HepG2 (cell line): ENCODE data around the gene SIRT6. TPM values are rescaled to one million over a fixed set of nuclear protein-coding genes. Genes with fewer than 3 reads are reported as not detected.
A peak's percentile ranks its signal among the peaks of the same experiment; 100 is the strongest.

ENCODE experiments used
- ARNT ChIP-seq: fragments of 450-650 bp; IDR thresholded peaks from 2 replicates; pipeline ENCODE4 v1.6.1; 2017
- BCL6 ChIP-seq: IDR thresholded peaks from 2 replicates; pipeline ENCODE4 v1.6.1; 2016; ENCODE audit warnings: missing genetic modification reagents, missing compliant biosample characterization
- CEBPB ChIP-seq: IDR thresholded peaks from 2 replicates; pipeline ENCODE4 v1.6.1; 2011; ENCODE audit warnings: low read depth, low read length, improper control_type of control experiment, borderline replicate concordance
- SIX4 ChIP-seq: sonication (generic); formaldehyde crosslinking; IDR thresholded peaks from 2 replicates; pipeline ENCODE4 v1.4.0; 2020; ENCODE audit warnings: missing genetic modification reagents
- SNAPC2 ChIP-seq: sonication (generic); formaldehyde crosslinking; IDR thresholded peaks from 2 replicates; pipeline ENCODE4 v1.8.1; 2022; ENCODE audit warnings: mild to moderate bottlenecking, missing genetic modification reagents
- SRY ChIP-seq: sonication (generic); formaldehyde crosslinking; IDR thresholded peaks from 2 replicates; pipeline ENCODE4 v1.8.0; 2022; ENCODE audit warnings: mild to moderate bottlenecking, missing genetic modification reagents
- TCF7L2 ChIP-seq: IDR thresholded peaks from 2 replicates; pipeline ENCODE4 v1.6.1; 2011; ENCODE audit warnings: mild to moderate bottlenecking, low read depth, low read length, moderate library complexity
- ZNF121 ChIP-seq: sonication (generic); formaldehyde crosslinking; IDR thresholded peaks from 2 replicates; pipeline ENCODE4 v1.5.0; 2020; ENCODE audit warnings: mild to moderate bottlenecking, missing genetic modification reagents
- ZNF614 ChIP-seq: IDR thresholded peaks from 2 replicates; pipeline ENCODE4 v1.6.1; 2018; ENCODE audit warnings: missing biosample characterization, missing genetic modification reagents, inconsistent platforms, borderline replicate concordance
- ZNF781 ChIP-seq: sonication (generic); formaldehyde crosslinking; IDR thresholded peaks from 2 replicates; pipeline ENCODE4 v1.5.1; 2020; ENCODE audit warnings: borderline replicate concordance, mild to moderate bottlenecking, missing genetic modification reagents; ENCODE audit errors: not compliant biosample characterization
- ZNF878 ChIP-seq: sonication (generic); formaldehyde crosslinking; IDR thresholded peaks from 2 replicates; pipeline ENCODE4 v1.8.1; 2023; ENCODE audit warnings: mild to moderate bottlenecking, missing genetic modification reagents, moderate library complexity
- polyA plus RNA-seq, 8 experiments: library from polyadenylated mRNA; depleted of rRNA in 3 of 8; stranded (reverse) in 7 of 8; unstranded in 1 of 8; fragments of >200 nt; fragmentation: Illumina TruSeq in 4 of 8; extraction: Trizol in 4 of 8; gene quantifications; 2 replicates each; pipeline versions ENCODE4 v1.2.1 to v1.2.3, GENCODE V29; 2011 to 2016; ENCODE audit warnings: low read depth in 4 of 8, missing spikeins in 1 of 8, mixed read lengths in 1 of 8; ENCODE audit not compliant: insufficient read depth in 1 of 8
- total RNA-seq, 5 experiments: library from RNA; depleted of rRNA; stranded (reverse); fragments of >200 nt; fragmentation: Illumina TruSeq; extraction: Trizol; gene quantifications; 2 replicates each; pipeline ENCODE4 v1.2.3, GENCODE V29; 2016; ENCODE audit warnings: low read depth in 1 of 5
- TF ChIP-seq, protein P1 (sequence below): IDR thresholded peaks from 2 replicates; pipeline ENCODE4 v1.6.1; 2018; ENCODE audit warnings: missing genetic modification reagents, mild to moderate bottlenecking, missing compliant biosample characterization
- TF ChIP-seq, protein P2 (sequence below): sonication (generic); formaldehyde crosslinking; IDR thresholded peaks from 2 replicates; pipeline ENCODE4 v1.4.0; 2020; ENCODE audit warnings: low read depth, mild to moderate bottlenecking, missing genetic modification reagents
- TF ChIP-seq, protein P3 (sequence below): sonication (generic); formaldehyde crosslinking; IDR thresholded peaks from 2 replicates; pipeline ENCODE4 v1.4.0; 2020; ENCODE audit warnings: missing genetic modification reagents, borderline replicate concordance
- TF ChIP-seq, protein P4 (sequence below): sonication (generic); formaldehyde crosslinking; IDR thresholded peaks from 2 replicates; pipeline ENCODE4 v1.5.0; 2020; ENCODE audit warnings: mild to moderate bottlenecking, missing genetic modification reagents
- TF ChIP-seq, protein P5 (sequence below): sonication (generic); formaldehyde crosslinking; IDR thresholded peaks from 2 replicates; pipeline ENCODE4 v1.5.0; 2020; ENCODE audit warnings: mild to moderate bottlenecking, low read depth, missing genetic modification reagents, borderline replicate concordance
- TF ChIP-seq, protein P6 (sequence below): sonication (generic); formaldehyde crosslinking; IDR thresholded peaks from 2 replicates; pipeline ENCODE4 v1.5.0; 2020; ENCODE audit warnings: mild to moderate bottlenecking, missing genetic modification reagents, moderate library complexity

SIRT6 gene
- total and polyA plus RNA-seq, 2 of the 13 experiments (the other 11 are each of a cell fraction or from before 2014, with no cell fraction given) = 11.0 to 18.4 TPM

DNA sequence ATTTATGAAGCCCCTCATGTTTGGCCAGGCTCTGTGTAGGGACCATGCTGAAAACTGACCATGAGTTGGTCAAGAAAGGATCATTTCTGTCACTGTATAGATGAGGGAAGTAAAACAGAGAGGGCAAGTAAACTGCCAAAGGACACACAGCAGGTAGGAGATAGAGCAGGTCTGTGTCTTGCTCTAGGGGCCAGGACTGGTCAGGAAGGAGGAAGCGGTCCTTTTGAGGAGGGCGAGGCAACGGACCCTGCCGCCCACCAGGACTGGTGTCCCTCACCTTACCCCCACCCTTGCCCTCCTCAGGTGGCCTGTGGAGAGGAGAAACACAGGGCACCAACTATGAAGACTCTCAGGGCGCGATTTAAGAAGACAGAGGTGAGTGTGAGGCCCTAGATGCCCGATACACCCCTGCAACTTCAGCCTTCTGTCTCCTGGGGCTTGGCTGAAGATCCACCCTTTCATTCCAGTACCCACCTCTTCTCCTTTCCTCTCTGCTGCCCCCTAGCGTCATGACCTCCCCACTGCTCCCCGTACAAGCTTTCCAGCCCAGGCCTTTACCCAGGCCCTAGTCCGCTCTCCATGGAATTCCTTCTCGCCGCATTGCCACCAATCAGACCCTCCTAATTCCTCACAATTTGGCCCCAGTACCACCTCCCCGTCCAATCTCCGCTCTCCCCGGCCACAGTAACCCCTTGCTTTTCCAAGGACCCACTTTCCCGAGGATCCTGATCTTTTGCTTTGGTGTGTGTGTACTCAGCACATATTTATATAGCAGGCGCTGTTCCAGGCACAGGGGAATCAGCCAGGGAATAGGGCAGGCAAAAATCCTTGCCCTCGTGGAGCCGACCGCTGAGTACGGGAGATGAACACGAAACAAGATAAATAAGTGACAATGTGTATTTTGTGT, 4.0 kb upstream of the SIRT6 start (continued):
- TF ChIP-seq BCL6 (CRISPR knock-in tag) (no peak), SRY (no peak), ARNT (no peak), ZNF614 (peak; percentile 33; the same call in 1 of the 2 replicates), CEBPB (no peak), ZNF878 (0 out of 2 replicates have a peak, but pooled peaks have one; percentile 33), TCF7L2 (no peak), SIX4 (CRISPR knock-in tag) (no peak), ZNF781 (no peak), ZNF121 (no peak), SNAPC2 (CRISPR knock-in tag) (no peak)
- TF ChIP-seq, protein P1, sequence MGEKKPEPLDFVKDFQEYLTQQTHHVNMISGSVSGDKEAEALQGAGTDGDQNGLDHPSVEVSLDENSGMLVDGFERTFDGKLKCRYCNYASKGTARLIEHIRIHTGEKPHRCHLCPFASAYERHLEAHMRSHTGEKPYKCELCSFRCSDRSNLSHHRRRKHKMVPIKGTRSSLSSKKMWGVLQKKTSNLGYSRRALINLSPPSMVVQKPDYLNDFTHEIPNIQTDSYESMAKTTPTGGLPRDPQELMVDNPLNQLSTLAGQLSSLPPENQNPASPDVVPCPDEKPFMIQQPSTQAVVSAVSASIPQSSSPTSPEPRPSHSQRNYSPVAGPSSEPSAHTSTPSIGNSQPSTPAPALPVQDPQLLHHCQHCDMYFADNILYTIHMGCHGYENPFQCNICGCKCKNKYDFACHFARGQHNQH = peak; percentile 32; the same call in 1 of the 2 replicates
- TF ChIP-seq, protein P2, sequence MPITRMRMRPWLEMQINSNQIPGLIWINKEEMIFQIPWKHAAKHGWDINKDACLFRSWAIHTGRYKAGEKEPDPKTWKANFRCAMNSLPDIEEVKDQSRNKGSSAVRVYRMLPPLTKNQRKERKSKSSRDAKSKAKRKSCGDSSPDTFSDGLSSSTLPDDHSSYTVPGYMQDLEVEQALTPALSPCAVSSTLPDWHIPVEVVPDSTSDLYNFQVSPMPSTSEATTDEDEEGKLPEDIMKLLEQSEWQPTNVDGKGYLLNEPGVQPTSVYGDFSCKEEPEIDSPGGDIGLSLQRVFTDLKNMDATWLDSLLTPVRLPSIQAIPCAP (CRISPR knock-in tag) = no peak
- TF ChIP-seq, protein P3, sequence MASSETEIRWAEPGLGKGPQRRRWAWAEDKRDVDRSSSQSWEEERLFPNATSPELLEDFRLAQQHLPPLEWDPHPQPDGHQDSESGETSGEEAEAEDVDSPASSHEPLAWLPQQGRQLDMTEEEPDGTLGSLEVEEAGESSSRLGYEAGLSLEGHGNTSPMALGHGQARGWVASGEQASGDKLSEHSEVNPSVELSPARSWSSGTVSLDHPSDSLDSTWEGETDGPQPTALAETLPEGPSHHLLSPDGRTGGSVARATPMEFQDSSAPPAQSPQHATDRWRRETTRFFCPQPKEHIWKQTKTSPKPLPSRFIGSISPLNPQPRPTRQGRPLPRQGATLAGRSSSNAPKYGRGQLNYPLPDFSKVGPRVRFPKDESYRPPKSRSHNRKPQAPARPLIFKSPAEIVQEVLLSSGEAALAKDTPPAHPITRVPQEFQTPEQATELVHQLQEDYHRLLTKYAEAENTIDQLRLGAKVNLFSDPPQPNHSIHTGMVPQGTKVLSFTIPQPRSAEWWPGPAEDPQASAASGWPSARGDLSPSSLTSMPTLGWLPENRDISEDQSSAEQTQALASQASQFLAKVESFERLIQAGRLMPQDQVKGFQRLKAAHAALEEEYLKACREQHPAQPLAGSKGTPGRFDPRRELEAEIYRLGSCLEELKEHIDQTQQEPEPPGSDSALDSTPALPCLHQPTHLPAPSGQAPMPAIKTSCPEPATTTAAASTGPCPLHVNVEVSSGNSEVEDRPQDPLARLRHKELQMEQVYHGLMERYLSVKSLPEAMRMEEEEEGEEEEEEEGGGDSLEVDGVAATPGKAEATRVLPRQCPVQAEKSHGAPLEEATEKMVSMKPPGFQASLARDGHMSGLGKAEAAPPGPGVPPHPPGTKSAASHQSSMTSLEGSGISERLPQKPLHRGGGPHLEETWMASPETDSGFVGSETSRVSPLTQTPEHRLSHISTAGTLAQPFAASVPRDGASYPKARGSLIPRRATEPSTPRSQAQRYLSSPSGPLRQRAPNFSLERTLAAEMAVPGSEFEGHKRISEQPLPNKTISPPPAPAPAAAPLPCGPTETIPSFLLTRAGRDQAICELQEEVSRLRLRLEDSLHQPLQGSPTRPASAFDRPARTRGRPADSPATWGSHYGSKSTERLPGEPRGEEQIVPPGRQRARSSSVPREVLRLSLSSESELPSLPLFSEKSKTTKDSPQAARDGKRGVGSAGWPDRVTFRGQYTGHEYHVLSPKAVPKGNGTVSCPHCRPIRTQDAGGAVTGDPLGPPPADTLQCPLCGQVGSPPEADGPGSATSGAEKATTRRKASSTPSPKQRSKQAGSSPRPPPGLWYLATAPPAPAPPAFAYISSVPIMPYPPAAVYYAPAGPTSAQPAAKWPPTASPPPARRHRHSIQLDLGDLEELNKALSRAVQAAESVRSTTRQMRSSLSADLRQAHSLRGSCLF (CRISPR knock-in tag) = no peak
- TF ChIP-seq, protein P4, sequence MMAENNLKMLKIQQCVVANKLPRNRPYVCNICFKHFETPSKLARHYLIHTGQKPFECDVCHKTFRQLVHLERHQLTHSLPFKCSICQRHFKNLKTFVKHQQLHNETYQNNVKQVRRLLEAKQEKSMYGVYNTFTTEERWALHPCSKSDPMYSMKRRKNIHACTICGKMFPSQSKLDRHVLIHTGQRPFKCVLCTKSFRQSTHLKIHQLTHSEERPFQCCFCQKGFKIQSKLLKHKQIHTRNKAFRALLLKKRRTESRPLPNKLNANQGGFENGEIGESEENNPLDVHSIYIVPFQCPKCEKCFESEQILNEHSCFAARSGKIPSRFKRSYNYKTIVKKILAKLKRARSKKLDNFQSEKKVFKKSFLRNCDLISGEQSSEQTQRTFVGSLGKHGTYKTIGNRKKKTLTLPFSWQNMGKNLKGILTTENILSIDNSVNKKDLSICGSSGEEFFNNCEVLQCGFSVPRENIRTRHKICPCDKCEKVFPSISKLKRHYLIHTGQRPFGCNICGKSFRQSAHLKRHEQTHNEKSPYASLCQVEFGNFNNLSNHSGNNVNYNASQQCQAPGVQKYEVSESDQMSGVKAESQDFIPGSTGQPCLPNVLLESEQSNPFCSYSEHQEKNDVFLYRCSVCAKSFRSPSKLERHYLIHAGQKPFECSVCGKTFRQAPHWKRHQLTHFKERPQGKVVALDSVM (CRISPR knock-in tag) = no peak
- TF ChIP-seq, protein P5, sequence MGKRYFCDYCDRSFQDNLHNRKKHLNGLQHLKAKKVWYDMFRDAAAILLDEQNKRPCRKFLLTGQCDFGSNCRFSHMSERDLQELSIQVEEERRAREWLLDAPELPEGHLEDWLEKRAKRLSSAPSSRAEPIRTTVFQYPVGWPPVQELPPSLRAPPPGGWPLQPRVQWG (CRISPR knock-in tag) = no peak
- TF ChIP-seq, protein P6, sequence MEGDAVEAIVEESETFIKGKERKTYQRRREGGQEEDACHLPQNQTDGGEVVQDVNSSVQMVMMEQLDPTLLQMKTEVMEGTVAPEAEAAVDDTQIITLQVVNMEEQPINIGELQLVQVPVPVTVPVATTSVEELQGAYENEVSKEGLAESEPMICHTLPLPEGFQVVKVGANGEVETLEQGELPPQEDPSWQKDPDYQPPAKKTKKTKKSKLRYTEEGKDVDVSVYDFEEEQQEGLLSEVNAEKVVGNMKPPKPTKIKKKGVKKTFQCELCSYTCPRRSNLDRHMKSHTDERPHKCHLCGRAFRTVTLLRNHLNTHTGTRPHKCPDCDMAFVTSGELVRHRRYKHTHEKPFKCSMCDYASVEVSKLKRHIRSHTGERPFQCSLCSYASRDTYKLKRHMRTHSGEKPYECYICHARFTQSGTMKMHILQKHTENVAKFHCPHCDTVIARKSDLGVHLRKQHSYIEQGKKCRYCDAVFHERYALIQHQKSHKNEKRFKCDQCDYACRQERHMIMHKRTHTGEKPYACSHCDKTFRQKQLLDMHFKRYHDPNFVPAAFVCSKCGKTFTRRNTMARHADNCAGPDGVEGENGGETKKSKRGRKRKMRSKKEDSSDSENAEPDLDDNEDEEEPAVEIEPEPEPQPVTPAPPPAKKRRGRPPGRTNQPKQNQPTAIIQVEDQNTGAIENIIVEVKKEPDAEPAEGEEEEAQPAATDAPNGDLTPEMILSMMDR (CRISPR knock-in tag) = peak; percentile 93
